ENCODE results near the gene AGBL1. TPM values are rescaled to one million over a fixed set of nuclear protein-coding genes. Genes with fewer than 3 reads are reported as not detected.

AGBL1 gene
- total and polyA plus RNA-seq, 2 donors = 1.5 TPM; not detected in 1

- 62% methylated on average over 11 of the region's 11 CpGs for WGBS
Measured at GRCh38 chr15:86571873-86572272, 492.2 kb downstream of the AGBL1 start.

GRCh38 chr15:86572368-86572841 is 492.7 kb downstream of the AGBL1 start:
- H3K4me1 ChIP-seq (ENCODE audit: insufficient read depth) = no peaks in the 10 kb centered on the region
- WGBS = 88% methylated on average over 21 of the region's 21 CpGs
- DNase-seq (ENCODE audit: extremely low spot score) = no peak
- H3K36me3 ChIP-seq (ENCODE audit: insufficient read depth) = no peaks in the 10 kb centered on the region
- H3K4me3 ChIP-seq (ENCODE audit: low read depth, low read length) = no peak overlapping the region
- no peak overlapping the region for H3K27ac ChIP-seq (ENCODE audit: low read depth)

More at GRCh38 chr15:86571873-86572272, 492.2 kb downstream of the AGBL1 start:
- DNase-seq (ENCODE audit: extremely low spot score) = no peak
- H3K36me3 ChIP-seq (ENCODE audit: insufficient read depth) = no peaks in the 10 kb centered on the region
- H3K27ac ChIP-seq (ENCODE audit: low read depth) = no peak overlapping the region
- no peaks in the 10 kb centered on the region for H3K4me1 ChIP-seq (ENCODE audit: insufficient read depth)
- no peak overlapping the region for H3K4me3 ChIP-seq (ENCODE audit: low read depth, low read length)

- Histone ChIP-seq H3K4me3 (ENCODE audit: low read depth, low read length) (no peak overlapping the region), H3K27ac (ENCODE audit: low read depth) (no peak overlapping the region)
- 74% methylated on average over 3 of the region's 3 CpGs for WGBS
Measured at GRCh38 chr15:86573476-86573875, 493.8 kb downstream of the AGBL1 start.

GRCh38 chr15:86588413-86588812 is 508.7 kb downstream of the AGBL1 start:
- Histone ChIP-seq H3K27ac (ENCODE audit: low read depth) (no peak overlapping the region), H3K4me3 (ENCODE audit: low read depth, low read length) (no peak overlapping the region), H3K4me1 (ENCODE audit: insufficient read depth) (no peaks in the 10 kb centered on the region), H3K36me3 (ENCODE audit: insufficient read depth) (no peaks in the 10 kb centered on the region)
- no peak for DNase-seq (ENCODE audit: extremely low spot score)
- 45% methylated on average over 2 of the region's 2 CpGs for WGBS

More at GRCh38 chr15:86573476-86573875, 493.8 kb downstream of the AGBL1 start:
- DNase-seq (ENCODE audit: extremely low spot score) = no peak
- Histone ChIP-seq H3K36me3 (ENCODE audit: insufficient read depth) (no peaks in the 10 kb centered on the region), H3K4me1 (ENCODE audit: insufficient read depth) (no peaks in the 10 kb centered on the region)

GRCh38 chr15:86590461-86590860 is 510.8 kb downstream of the AGBL1 start:
- no peaks in the 10 kb centered on the region for H3K36me3 ChIP-seq (ENCODE audit: insufficient read depth)
- no peak overlapping the region for H3K4me3 ChIP-seq (ENCODE audit: low read depth, low read length)
- H3K27ac ChIP-seq (ENCODE audit: low read depth) = no peak overlapping the region
- no peaks in the 10 kb centered on the region for H3K4me1 ChIP-seq (ENCODE audit: insufficient read depth)
- DNase-seq (ENCODE audit: extremely low spot score) = no peak
- WGBS = 83% methylated on average over 1 of the region's 1 CpG

GRCh38 chr15:86591158-86591557 is 511.5 kb downstream of the AGBL1 start:
- H3K4me3 ChIP-seq (ENCODE audit: low read depth, low read length) = no peak overlapping the region
- DNase-seq (ENCODE audit: extremely low spot score) = no peak
- 93% methylated on average over 1 of the region's 1 CpG for WGBS
- no peaks in the 10 kb centered on the region for H3K4me1 ChIP-seq (ENCODE audit: insufficient read depth)
- no peak overlapping the region for H3K27ac ChIP-seq (ENCODE audit: low read depth)
- no peaks in the 10 kb centered on the region for H3K36me3 ChIP-seq (ENCODE audit: insufficient read depth)

- Histone ChIP-seq H3K4me1 (ENCODE audit: insufficient read depth) (no peaks in the 10 kb centered on the region), H3K27ac (ENCODE audit: low read depth) (no peak overlapping the region)
- WGBS = 59% methylated on average over 9 of the region's 9 CpGs
Measured at GRCh38 chr15:86591994-86592735, 512.5 kb downstream of the AGBL1 start.

GRCh38 chr15:86595741-86596140 is 516.1 kb downstream of the AGBL1 start:
- H3K4me1 ChIP-seq (ENCODE audit: insufficient read depth) = no peaks in the 10 kb centered on the region
- DNase-seq (ENCODE audit: extremely low spot score) = no peak
- H3K36me3 ChIP-seq (ENCODE audit: insufficient read depth) = no peaks in the 10 kb centered on the region
- 74% methylated on average over 1 of the region's 1 CpG for WGBS
- no peak overlapping the region for H3K4me3 ChIP-seq (ENCODE audit: low read depth, low read length)
- no peak overlapping the region for H3K27ac ChIP-seq (ENCODE audit: low read depth)

More at GRCh38 chr15:86591994-86592735, 512.5 kb downstream of the AGBL1 start:
- Histone ChIP-seq H3K4me3 (ENCODE audit: low read depth, low read length) (no peak overlapping the region), H3K36me3 (ENCODE audit: insufficient read depth) (no peaks in the 10 kb centered on the region)
- no peak for DNase-seq (ENCODE audit: extremely low spot score)

GRCh38 chr15:86603466-86603865 is 523.8 kb downstream of the AGBL1 start:
- 83% methylated on average over 2 of the region's 2 CpGs for WGBS
- Histone ChIP-seq H3K27ac (ENCODE audit: low read depth) (no peak overlapping the region), H3K4me1 (ENCODE audit: insufficient read depth) (no peaks in the 10 kb centered on the region), H3K4me3 (ENCODE audit: low read depth, low read length) (no peak overlapping the region), H3K36me3 (ENCODE audit: insufficient read depth) (no peaks in the 10 kb centered on the region)
- no peak for DNase-seq (ENCODE audit: extremely low spot score)

GRCh38 chr15:86608461-86609205 is 529.0 kb downstream of the AGBL1 start:
- no peaks in the 10 kb centered on the region for H3K36me3 ChIP-seq (ENCODE audit: insufficient read depth)
- H3K4me1 ChIP-seq (ENCODE audit: insufficient read depth) = no peaks in the 10 kb centered on the region
- DNase-seq (ENCODE audit: extremely low spot score) = no peak
- WGBS = 62% methylated on average over 7 of the region's 7 CpGs
- no peak overlapping the region for H3K4me3 ChIP-seq (ENCODE audit: low read depth, low read length)
- H3K27ac ChIP-seq (ENCODE audit: low read depth) = no peak overlapping the region

- DNase-seq (ENCODE audit: extremely low spot score) = no peak
- no peak overlapping the region for H3K4me3 ChIP-seq (ENCODE audit: low read depth, low read length)
- no peak overlapping the region for H3K27ac ChIP-seq (ENCODE audit: low read depth)
- 91% methylated on average over 3 of the region's 3 CpGs for WGBS
- H3K36me3 ChIP-seq (ENCODE audit: insufficient read depth) = no peaks in the 10 kb centered on the region
- no peaks in the 10 kb centered on the region for H3K4me1 ChIP-seq (ENCODE audit: insufficient read depth)
Measured at GRCh38 chr15:86609275-86609674, 529.6 kb downstream of the AGBL1 start.

- no peak for DNase-seq (ENCODE audit: extremely low spot score)
- Histone ChIP-seq H3K27ac (ENCODE audit: low read depth) (no peak overlapping the region), H3K36me3 (ENCODE audit: insufficient read depth) (no peaks in the 10 kb centered on the region), H3K4me1 (ENCODE audit: insufficient read depth) (no peaks in the 10 kb centered on the region), H3K4me3 (ENCODE audit: low read depth, low read length) (no peak overlapping the region)
- WGBS = 93% methylated on average over 2 of the region's 2 CpGs
Measured at GRCh38 chr15:86610038-86610437, 530.4 kb downstream of the AGBL1 start.

- no peaks in the 10 kb centered on the region for H3K4me1 ChIP-seq (ENCODE audit: insufficient read depth)
- H3K4me3 ChIP-seq (ENCODE audit: low read depth, low read length) = no peak overlapping the region
- WGBS = 52% methylated on average over 2 of the region's 2 CpGs
- no peak overlapping the region for H3K27ac ChIP-seq (ENCODE audit: low read depth)
- no peaks in the 10 kb centered on the region for H3K36me3 ChIP-seq (ENCODE audit: insufficient read depth)
- no peak for DNase-seq (ENCODE audit: extremely low spot score)
Measured at GRCh38 chr15:86611417-86612040, 531.9 kb downstream of the AGBL1 start.

All from urinary bladder (tissue), 4 donors.